Neural cell (in vitro differentiated cells): ENCODE data around the gene PITX1. TPM values are rescaled to one million over a fixed set of nuclear protein-coding genes. Genes with fewer than 3 reads are reported as not detected.

Experiments used
- H2AFZ ChIP-seq: fragments of 200-600, 300-800 bp; sonication (generic), shearing (Covaris generic); 2 replicates; pipeline ENCODE4 v1.6.0; 2014; ENCODE audit warnings: low read depth, mild to moderate bottlenecking, antibody characterized with exemption, low read length, moderate library complexity
- H3F3A ChIP-seq: fragments of 200-600 bp; shearing (Covaris generic); 2 replicates; pipeline ENCODE4 v1.6.1; 2016; ENCODE audit warnings: mild to moderate bottlenecking, moderate library complexity, mixed read lengths, antibody characterized with exemption, low read length; ENCODE audit not compliant: insufficient read depth, poor library complexity, severe bottlenecking
- H3K27ac ChIP-seq: fragments of 200-600, 300-800 bp; sonication (generic), shearing (Covaris generic); 2 replicates; pipeline ENCODE4 v1.5.1; 2014; ENCODE audit warnings: mild to moderate bottlenecking, low read length, moderate library complexity
- H3K27me3 ChIP-seq: fragments of 300-800, 200-600 bp; sonication (generic), shearing (Covaris generic); 2 replicates; pipeline ENCODE4 v1.6.0; 2014; ENCODE audit warnings: mild to moderate bottlenecking, low read depth, low read length, moderate library complexity; ENCODE audit not compliant: insufficient read depth
- H3K36me3 ChIP-seq: fragments of 300-800, 200-600 bp; sonication (generic), shearing (Covaris generic); 2 replicates; pipeline ENCODE4 v1.5.1; 2014; ENCODE audit warnings: mild to moderate bottlenecking, antibody characterized with exemption, low read length, moderate library complexity; ENCODE audit not compliant: insufficient read depth
- H3K4me2 ChIP-seq: fragments of 300-800, 200-600 bp; sonication (generic), shearing (Covaris generic); 2 replicates; pipeline ENCODE4 v1.6.0; 2014; ENCODE audit warnings: mild to moderate bottlenecking, low read length
- H3K4me3 ChIP-seq: fragments of 300-800, 200-600 bp; sonication (generic), shearing (Covaris generic); 2 replicates; pipeline ENCODE4 v1.5.1; 2014; ENCODE audit warnings: mild to moderate bottlenecking, low read length, moderate library complexity
- H3K79me2 ChIP-seq: fragments of 200-600 bp; shearing (Covaris generic); replicated peaks from 2 replicates; pipeline ENCODE4 v1.6.0; 2014; ENCODE audit warnings: mild to moderate bottlenecking, low read length, moderate library complexity; ENCODE audit not compliant: insufficient read depth
- H3K9ac ChIP-seq: fragments of 300-800, 200-600 bp; sonication (generic), shearing (Covaris generic); 2 replicates; pipeline ENCODE4 v1.6.1; 2016; ENCODE audit warnings: mild to moderate bottlenecking, low read length, mixed read lengths
- H3K9me2 ChIP-seq: fragments of 200-600 bp; shearing (Covaris generic); 2 replicates; pipeline ENCODE4 v1.6.1; 2016; ENCODE audit warnings: mild to moderate bottlenecking, low read length, mixed read lengths; ENCODE audit not compliant: insufficient read depth
- H3K9me3 ChIP-seq: fragments of 200-600, 300-800 bp; sonication (generic), shearing (Covaris generic); 2 replicates; pipeline ENCODE4 v1.6.1; 2016; ENCODE audit warnings: mild to moderate bottlenecking, mixed run types, low read length, moderate library complexity, mixed read lengths
- H4K20me1 ChIP-seq: fragments of 200-600 bp; shearing (Covaris generic); 2 replicates; pipeline ENCODE4 v1.6.1; 2016; ENCODE audit warnings: mild to moderate bottlenecking, mixed run types; ENCODE audit not compliant: insufficient read depth
- EP300 ChIP-seq: fragments of 450-650 bp; conservative IDR thresholded peaks from 2 replicates; pipeline ENCODE4 v1.6.1; 2014; ENCODE audit warnings: antibody characterized with exemption, mild to moderate bottlenecking, moderate library complexity; ENCODE audit not compliant: poor library complexity, severe bottlenecking
- EZH2 ChIP-seq: fragments of 200-600, 300-800 bp; shearing (Covaris generic), sonication (generic); IDR thresholded peaks from 2 replicates; pipeline ENCODE4 v1.6.1; 2014; ENCODE audit warnings: antibody characterized with exemption, low read length, borderline replicate concordance, mild to moderate bottlenecking; ENCODE audit not compliant: insufficient read depth, poor library complexity, severe bottlenecking
- MXI1 ChIP-seq: fragments of 450-650 bp; conservative IDR thresholded peaks from 2 replicates; pipeline ENCODE4 v1.6.1; 2014; ENCODE audit warnings: antibody characterized with exemption, mild to moderate bottlenecking; ENCODE audit not compliant: poor library complexity, severe bottlenecking
- POLR2AphosphoS5 ChIP-seq: IDR thresholded peaks from 2 replicates; pipeline ENCODE4 v1.6.1; 2012
- RAD21 ChIP-seq: fragments of 450-650 bp; conservative IDR thresholded peaks from 2 replicates; pipeline ENCODE4 v1.6.1; 2014; ENCODE audit warnings: antibody characterized with exemption, mild to moderate bottlenecking, moderate library complexity
- SMC3 ChIP-seq: fragments of 450-650 bp; conservative IDR thresholded peaks from 2 replicates; pipeline ENCODE4 v1.6.1; 2014; ENCODE audit warnings: antibody characterized with exemption, mild to moderate bottlenecking, moderate library complexity; ENCODE audit not compliant: poor library complexity
- TAF1 ChIP-seq: IDR thresholded peaks from 2 replicates; pipeline ENCODE4 v1.6.1; 2012; ENCODE audit warnings: low read depth
- polyA plus RNA-seq: library from polyadenylated mRNA; depleted of rRNA; stranded (reverse); fragments of >200 nt; gene quantifications from 2 replicates; pipeline ENCODE4 v1.2.3, GENCODE V29; 2014
- TF ChIP-seq, protein P1 (sequence below): IDR thresholded peaks from 2 replicates; pipeline ENCODE4 v1.6.1; 2012; ENCODE audit warnings: borderline replicate concordance
- TF ChIP-seq, protein P2 (sequence below): fragments of 450-650 bp; IDR thresholded peaks from 2 replicates; pipeline ENCODE4 v1.5.1; 2014; ENCODE audit warnings: antibody characterized with exemption, mild to moderate bottlenecking, moderate library complexity; ENCODE audit not compliant: poor library complexity, severe bottlenecking

Gene PITX1
- polyA plus RNA-seq, 1 donor from 2014 or later: not detected

DNA sequence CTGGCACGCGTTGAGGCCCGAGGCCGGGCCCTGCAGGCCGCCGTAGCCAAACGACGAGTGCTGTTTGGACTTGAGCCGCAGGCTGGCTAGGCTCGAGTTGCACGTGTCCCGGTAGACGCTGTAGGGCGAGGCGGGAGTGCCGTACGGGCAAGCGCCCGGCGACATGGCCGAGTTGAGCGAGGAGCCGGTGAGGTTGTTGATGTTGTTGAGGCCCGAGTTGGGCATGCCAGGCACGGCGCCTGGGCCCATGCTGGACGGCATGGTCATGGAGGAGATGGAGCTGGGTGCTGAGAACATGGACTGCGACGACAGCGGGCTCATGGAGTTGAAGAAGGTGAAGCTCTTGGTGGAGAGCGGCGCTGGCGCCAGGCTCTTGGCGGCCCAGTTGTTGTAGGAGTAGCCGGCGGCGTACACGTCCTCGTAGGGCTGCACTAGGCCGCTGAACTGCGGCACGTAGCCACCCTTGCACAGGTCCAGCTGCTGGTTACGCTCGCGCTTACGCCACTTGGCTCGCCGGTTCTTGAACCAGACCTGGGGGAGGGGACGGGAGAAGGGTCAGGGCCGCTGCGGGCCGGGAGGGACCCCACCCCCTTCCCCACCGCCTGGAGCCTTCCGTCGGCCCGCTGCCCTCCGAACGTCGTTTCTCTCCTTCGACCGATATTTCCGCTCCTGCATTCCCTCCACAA is 5.1 kb downstream of the PITX1 start:
- Histone ChIP-seq H2AFZ (no peak overlapping the region), H3K27me3 (peaks cover 88% of the 10 kb centered on the region), H3K9me3 (no peaks in the 10 kb centered on the region), H3K9me2 (no peaks in the 10 kb centered on the region), H3F3A (no peaks in the 10 kb centered on the region), H3K79me2 (no peaks in the 10 kb centered on the region), H3K4me2 (no peak overlapping the region), H3K9ac (no peak overlapping the region), H3K27ac (no peak overlapping the region), H3K4me3 (no peak overlapping the region), H3K36me3 (no peaks in the 10 kb centered on the region), H4K20me1 (no peaks in the 10 kb centered on the region)
- TF ChIP-seq EZH2 (peak; percentile 99), MXI1 (no peak)

DNA sequence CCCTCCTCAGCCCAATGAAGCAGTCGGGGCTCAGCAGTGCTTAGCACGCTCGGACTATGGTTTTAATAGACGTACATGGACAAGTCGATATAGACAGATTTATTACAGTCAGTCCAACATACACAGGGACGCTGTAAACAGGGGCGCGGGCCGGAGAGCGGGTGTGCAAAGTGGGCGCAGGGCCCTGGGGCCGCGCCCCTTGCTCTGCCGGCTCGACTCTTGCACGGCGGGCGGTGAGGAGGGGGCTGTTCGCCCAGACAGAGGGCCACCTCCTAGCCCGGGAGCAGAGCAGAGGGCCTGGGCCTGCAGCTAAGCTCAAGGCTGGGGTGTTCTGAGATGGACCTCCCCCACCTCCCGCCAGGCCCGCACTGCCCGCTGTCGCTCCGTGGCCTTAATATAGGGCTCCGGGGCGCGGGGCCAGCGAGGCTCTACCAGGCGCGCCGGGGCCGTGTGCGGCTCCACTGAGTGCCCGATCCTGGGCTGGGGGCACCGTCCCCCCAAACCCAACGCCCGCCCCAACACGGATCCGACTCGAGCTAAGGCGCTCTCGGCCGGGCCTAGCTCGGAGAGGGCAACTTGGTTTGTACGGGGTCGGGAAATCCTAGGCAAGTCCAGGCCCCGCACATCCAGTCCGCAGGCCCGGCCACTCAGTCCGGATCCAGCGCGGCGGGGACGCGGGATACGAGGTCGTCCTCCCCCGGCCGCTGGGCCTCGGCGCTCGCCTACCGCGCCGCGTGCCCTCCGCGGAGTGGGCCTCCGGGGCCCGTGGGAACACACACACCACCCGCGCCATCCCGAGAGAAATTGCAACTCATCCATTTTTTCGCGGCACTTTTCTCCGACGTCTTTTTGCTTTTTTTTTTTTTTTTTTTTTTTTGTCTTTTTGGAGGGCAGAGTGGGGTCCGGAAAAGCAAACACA is 6.1 kb downstream of the PITX1 start:
- Histone ChIP-seq H3K9me3 (no peaks in the 10 kb centered on the region), H3K79me2 (no peaks in the 10 kb centered on the region), H3K9ac (no peak overlapping the region), H3K27ac (no peak overlapping the region), H3K4me3 (no peak overlapping the region), H4K20me1 (no peaks in the 10 kb centered on the region), H3F3A (no peaks in the 10 kb centered on the region), H3K36me3 (no peaks in the 10 kb centered on the region), H3K4me2 (no peak overlapping the region), H3K9me2 (no peaks in the 10 kb centered on the region), H2AFZ (no peak overlapping the region), H3K27me3 (peaks cover 80% of the 10 kb centered on the region)
- peak; percentile 96 for TF ChIP-seq EZH2
- no peak for TF ChIP-seq SMC3
- TF ChIP-seq RAD21: no peak
- TF ChIP-seq TAF1: no peak

DNA sequence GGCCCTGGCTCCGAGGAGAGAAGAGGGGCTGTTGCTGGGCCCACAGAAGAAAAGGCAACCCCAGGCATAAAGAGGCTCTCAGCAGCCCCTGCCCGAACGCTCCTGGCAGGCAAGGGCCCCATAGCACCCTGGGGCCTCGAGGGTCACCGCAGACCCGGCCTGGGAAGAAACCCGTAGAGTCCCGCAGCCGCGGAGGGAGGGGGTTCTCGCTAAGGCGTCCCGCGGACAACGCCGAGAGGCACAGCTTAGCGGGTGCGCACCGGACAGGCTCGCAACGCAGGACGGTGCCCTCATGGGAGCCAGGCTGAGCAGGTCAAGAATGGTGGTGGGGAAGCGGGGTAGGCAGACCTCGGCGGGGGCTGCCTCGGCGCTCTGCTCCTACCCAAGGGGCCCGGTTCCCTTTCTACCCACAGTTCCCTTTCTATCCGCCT is 6.7 kb downstream of the PITX1 start:
- H3K27ac ChIP-seq: no peak overlapping the region
- H3K9ac ChIP-seq: no peak overlapping the region
- no peaks in the 10 kb centered on the region for H4K20me1 ChIP-seq
- no peaks in the 10 kb centered on the region for H3K36me3 ChIP-seq
- H3K9me2 ChIP-seq: no peaks in the 10 kb centered on the region
- no peak overlapping the region for H3K4me2 ChIP-seq
- H3K9me3 ChIP-seq: no peaks in the 10 kb centered on the region
- TF ChIP-seq, protein P1, sequence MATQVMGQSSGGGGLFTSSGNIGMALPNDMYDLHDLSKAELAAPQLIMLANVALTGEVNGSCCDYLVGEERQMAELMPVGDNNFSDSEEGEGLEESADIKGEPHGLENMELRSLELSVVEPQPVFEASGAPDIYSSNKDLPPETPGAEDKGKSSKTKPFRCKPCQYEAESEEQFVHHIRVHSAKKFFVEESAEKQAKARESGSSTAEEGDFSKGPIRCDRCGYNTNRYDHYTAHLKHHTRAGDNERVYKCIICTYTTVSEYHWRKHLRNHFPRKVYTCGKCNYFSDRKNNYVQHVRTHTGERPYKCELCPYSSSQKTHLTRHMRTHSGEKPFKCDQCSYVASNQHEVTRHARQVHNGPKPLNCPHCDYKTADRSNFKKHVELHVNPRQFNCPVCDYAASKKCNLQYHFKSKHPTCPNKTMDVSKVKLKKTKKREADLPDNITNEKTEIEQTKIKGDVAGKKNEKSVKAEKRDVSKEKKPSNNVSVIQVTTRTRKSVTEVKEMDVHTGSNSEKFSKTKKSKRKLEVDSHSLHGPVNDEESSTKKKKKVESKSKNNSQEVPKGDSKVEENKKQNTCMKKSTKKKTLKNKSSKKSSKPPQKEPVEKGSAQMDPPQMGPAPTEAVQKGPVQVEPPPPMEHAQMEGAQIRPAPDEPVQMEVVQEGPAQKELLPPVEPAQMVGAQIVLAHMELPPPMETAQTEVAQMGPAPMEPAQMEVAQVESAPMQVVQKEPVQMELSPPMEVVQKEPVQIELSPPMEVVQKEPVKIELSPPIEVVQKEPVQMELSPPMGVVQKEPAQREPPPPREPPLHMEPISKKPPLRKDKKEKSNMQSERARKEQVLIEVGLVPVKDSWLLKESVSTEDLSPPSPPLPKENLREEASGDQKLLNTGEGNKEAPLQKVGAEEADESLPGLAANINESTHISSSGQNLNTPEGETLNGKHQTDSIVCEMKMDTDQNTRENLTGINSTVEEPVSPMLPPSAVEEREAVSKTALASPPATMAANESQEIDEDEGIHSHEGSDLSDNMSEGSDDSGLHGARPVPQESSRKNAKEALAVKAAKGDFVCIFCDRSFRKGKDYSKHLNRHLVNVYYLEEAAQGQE: no peak
- TF ChIP-seq RAD21 (no peak), POLR2AphosphoS5 (no peak), EZH2 (no peak), MXI1 (no peak), SMC3 (no peak), TAF1 (no peak), EP300 (no peak)
- TF ChIP-seq, protein P2, sequence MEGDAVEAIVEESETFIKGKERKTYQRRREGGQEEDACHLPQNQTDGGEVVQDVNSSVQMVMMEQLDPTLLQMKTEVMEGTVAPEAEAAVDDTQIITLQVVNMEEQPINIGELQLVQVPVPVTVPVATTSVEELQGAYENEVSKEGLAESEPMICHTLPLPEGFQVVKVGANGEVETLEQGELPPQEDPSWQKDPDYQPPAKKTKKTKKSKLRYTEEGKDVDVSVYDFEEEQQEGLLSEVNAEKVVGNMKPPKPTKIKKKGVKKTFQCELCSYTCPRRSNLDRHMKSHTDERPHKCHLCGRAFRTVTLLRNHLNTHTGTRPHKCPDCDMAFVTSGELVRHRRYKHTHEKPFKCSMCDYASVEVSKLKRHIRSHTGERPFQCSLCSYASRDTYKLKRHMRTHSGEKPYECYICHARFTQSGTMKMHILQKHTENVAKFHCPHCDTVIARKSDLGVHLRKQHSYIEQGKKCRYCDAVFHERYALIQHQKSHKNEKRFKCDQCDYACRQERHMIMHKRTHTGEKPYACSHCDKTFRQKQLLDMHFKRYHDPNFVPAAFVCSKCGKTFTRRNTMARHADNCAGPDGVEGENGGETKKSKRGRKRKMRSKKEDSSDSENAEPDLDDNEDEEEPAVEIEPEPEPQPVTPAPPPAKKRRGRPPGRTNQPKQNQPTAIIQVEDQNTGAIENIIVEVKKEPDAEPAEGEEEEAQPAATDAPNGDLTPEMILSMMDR: no peak
- peaks cover 74% of the 10 kb centered on the region for H3K27me3 ChIP-seq
- no peaks in the 10 kb centered on the region for H3F3A ChIP-seq
- no peak overlapping the region for H3K4me3 ChIP-seq
- no peak overlapping the region for H2AFZ ChIP-seq
- H3K79me2 ChIP-seq: no peaks in the 10 kb centered on the region
